OCI-LY1 (cell line): ENCODE measurements around the gene ADCY4.
"Not testable (repeated sequence)": the region's sequence is repeated elsewhere in the genome, so short reads cannot be mapped to it uniquely, and the experiment has no call there.

Experiments used
- H2AFZ ChIP-seq: fragments of 200-600 bp; sonication (generic), shearing (Covaris generic); 2 replicates; pipeline ENCODE4 v1.6.0; 2014; ENCODE audit warnings: antibody characterized with exemption, mild to moderate bottlenecking, low read length
- H3F3A ChIP-seq: fragments of 200-600 bp; sonication (generic), shearing (Covaris generic); 2 replicates; pipeline ENCODE4 v1.6.0; 2014; ENCODE audit warnings: mild to moderate bottlenecking, antibody characterized with exemption, low read length, moderate library complexity; ENCODE audit not compliant: insufficient read depth
- H3K27ac ChIP-seq: fragments of 200-600 bp; sonication (generic); 2 replicates; pipeline ENCODE4 v1.5.1; 2014; ENCODE audit warnings: low read length, mixed run types, mild to moderate bottlenecking, low read depth; ENCODE audit not compliant: poor library complexity, severe bottlenecking
- H3K27me3 ChIP-seq: fragments of 200-600 bp; sonication (generic); 2 replicates; pipeline ENCODE4 v1.6.0; 2014; ENCODE audit warnings: antibody characterized with exemption, mild to moderate bottlenecking, low read length, moderate library complexity; ENCODE audit not compliant: insufficient read depth
- H3K36me3 ChIP-seq: fragments of 200-600 bp; sonication (generic); 2 replicates; pipeline ENCODE4 v1.6.1; 2014; ENCODE audit warnings: mild to moderate bottlenecking, antibody characterized with exemption, low read length, moderate library complexity, mixed read lengths; ENCODE audit not compliant: insufficient read depth
- H3K4me1 ChIP-seq: fragments of 200-600 bp; sonication (generic); 2 replicates; pipeline ENCODE4 v1.5.1; 2014; ENCODE audit warnings: mild to moderate bottlenecking, low read length, moderate library complexity; ENCODE audit not compliant: insufficient read depth, severe bottlenecking
- H3K4me2 ChIP-seq: fragments of 200-600 bp; sonication (generic), shearing (Covaris generic); 2 replicates; pipeline ENCODE4 v1.6.1; 2014; ENCODE audit warnings: low read length
- H3K4me3 ChIP-seq: fragments of 200-600 bp; sonication (generic); 2 replicates; pipeline ENCODE4 v1.5.1; 2014; ENCODE audit warnings: low read length, low read depth, mild to moderate bottlenecking, mixed read lengths; ENCODE audit not compliant: poor library complexity, severe bottlenecking
- H3K79me2 ChIP-seq: fragments of 200-600 bp; shearing (Covaris generic); 2 replicates; pipeline ENCODE4 v1.6.1; 2016; ENCODE audit warnings: mixed run types, low read length, mixed read lengths; ENCODE audit not compliant: insufficient read depth
- H3K9ac ChIP-seq: fragments of 200-600 bp; sonication (generic), shearing (Covaris generic); 2 replicates; pipeline ENCODE4 v1.6.1; 2014; ENCODE audit warnings: mild to moderate bottlenecking, low read length, mixed read lengths
- H3K9me2 ChIP-seq: fragments of 200-600 bp; sonication (generic), shearing (Covaris generic); 2 replicates; pipeline ENCODE4 v1.6.1; 2014; ENCODE audit warnings: low read depth, mild to moderate bottlenecking, low read length, mixed read lengths
- H3K9me3 ChIP-seq: fragments of 200-600 bp; shearing (Covaris generic); 2 replicates; pipeline ENCODE4 v1.6.1; 2014; ENCODE audit warnings: low read length, mixed read lengths
- H4K20me1 ChIP-seq: fragments of 200-600 bp; sonication (generic), shearing (Covaris generic); 2 replicates; pipeline ENCODE4 v1.6.0; 2016; ENCODE audit warnings: mild to moderate bottlenecking, low read length; ENCODE audit not compliant: insufficient read depth
- CTCF ChIP-seq: fragments of 200-600 bp; sonication (generic), shearing (Covaris generic); IDR thresholded peaks from 2 replicates; pipeline ENCODE4 v1.5.1; 2017; ENCODE audit warnings: mild to moderate bottlenecking, antibody characterized with exemption, low read length, moderate library complexity, mixed read lengths
- EZH2 ChIP-seq: fragments of 200-600 bp; sonication (generic), shearing (Covaris generic); IDR thresholded peaks from 2 replicates; pipeline ENCODE4 v1.8.0; 2017; ENCODE audit warnings: borderline replicate concordance, mixed run types, mild to moderate bottlenecking, antibody characterized with exemption, low read length, moderate library complexity, mixed read lengths

ADCY4 gene

GRCh38 chr14:24376448-24377070 is 41.7 kb upstream of the ADCY4 start:
- Histone ChIP-seq H2AFZ (no peak overlapping the region), H3K27me3 (no peaks in the 10 kb centered on the region), H3K27ac (no peak overlapping the region), H3K9me2 (no peaks in the 10 kb centered on the region), H3K4me3 (no peak overlapping the region), H3K4me1 (peaks cover 4% of the 10 kb centered on the region), H3F3A (no peaks in the 10 kb centered on the region), H3K36me3 (peaks cover 6% of the 10 kb centered on the region), H3K79me2 (no peaks in the 10 kb centered on the region), H4K20me1 (no peaks in the 10 kb centered on the region), H3K9me3 (no peaks in the 10 kb centered on the region), H3K4me2 (no peak overlapping the region), H3K9ac (no peak overlapping the region)
- TF ChIP-seq CTCF (no peak), EZH2 (no peak)

- H3K4me1 ChIP-seq = peaks cover 23% of the 10 kb centered on the region
- TF ChIP-seq EZH2 (no peak), CTCF (no peak)
- no peak overlapping the region for H3K27ac ChIP-seq
- H3F3A ChIP-seq = no peaks in the 10 kb centered on the region
- peaks cover 6% of the 10 kb centered on the region for H3K36me3 ChIP-seq
- no peak overlapping the region for H3K9ac ChIP-seq
- H3K9me2 ChIP-seq = no peaks in the 10 kb centered on the region
- H4K20me1 ChIP-seq = no peaks in the 10 kb centered on the region
- no peak overlapping the region for H3K4me3 ChIP-seq
- no peaks in the 10 kb centered on the region for H3K27me3 ChIP-seq
- H3K4me2 ChIP-seq = no peak overlapping the region
- no peaks in the 10 kb centered on the region for H3K9me3 ChIP-seq
- H3K79me2 ChIP-seq = no peaks in the 10 kb centered on the region
- no peak overlapping the region for H2AFZ ChIP-seq
Observed at GRCh38 chr14:24372701-24373416, 38.0 kb upstream of the ADCY4 start.

GRCh38 chr14:24371605-24372004 is 36.7 kb upstream of the ADCY4 start:
- not testable (repeated sequence) for H3K27me3 ChIP-seq, H3K79me2 ChIP-seq, H3F3A ChIP-seq, H3K9me3 ChIP-seq, H3K36me3 ChIP-seq, H3K4me2 ChIP-seq, H4K20me1 ChIP-seq, H2AFZ ChIP-seq, H3K9ac ChIP-seq, H3K4me3 ChIP-seq, H3K9me2 ChIP-seq
- Histone ChIP-seq H3K4me1 (peaks cover 29% of the 10 kb centered on the region), H3K27ac (peak overlapping the region; percentile 40)

GRCh38 chr14:24370748-24371147 is 35.9 kb upstream of the ADCY4 start:
- no peak overlapping the region for H3K4me2 ChIP-seq
- peaks cover 6% of the 10 kb centered on the region for H3K36me3 ChIP-seq
- H3K4me3 ChIP-seq = no peak overlapping the region
- TF ChIP-seq EZH2 (no peak), CTCF (no peak)
- H3F3A ChIP-seq = no peaks in the 10 kb centered on the region
- H4K20me1 ChIP-seq = no peaks in the 10 kb centered on the region
- peaks cover 31% of the 10 kb centered on the region for H3K4me1 ChIP-seq
- H2AFZ ChIP-seq = no peak overlapping the region
- H3K27ac ChIP-seq = peak overlapping the region; percentile 40
- H3K9me2 ChIP-seq = no peaks in the 10 kb centered on the region
- H3K9ac ChIP-seq = no peak overlapping the region
- no peaks in the 10 kb centered on the region for H3K79me2 ChIP-seq
- no peaks in the 10 kb centered on the region for H3K27me3 ChIP-seq
- H3K9me3 ChIP-seq = no peaks in the 10 kb centered on the region
